H54 (cell line): ENCODE data around the gene MMP24.
"Not testable (repeated sequence)": the region's sequence is repeated elsewhere in the genome, so short reads cannot be mapped to it uniquely, and the experiment has no call there.

Source experiments
- DNase-seq: peaks from one replicate; pipeline ENCODE4 v3.0.0; 2011; ENCODE audit warnings: low spot score, mixed read lengths; ENCODE audit not compliant: insufficient read length
- FAIRE-seq: peaks from 3 replicates; lab custom pipeline; 2011; peaks lifted over from hg19 to GRCh38; lab: Jason Lieb, UNC
- POLR2A ChIP-seq: IDR thresholded peaks from 2 replicates; pipeline ENCODE4 v1.6.1; 2011; ENCODE audit warnings: low read depth, mild to moderate bottlenecking, low read length

MMP24 gene

GRCh38 chr20:35226126-35226883 lies at the start of gene MMP24:
TSS of gene MMP24 (plus strand) at chr20:35226690. CDS start at chr20:35226739, 49 bp downstream.
- FAIRE-seq (no peak), DNase-seq (no peak)
- no peak for TF ChIP-seq POLR2A

DNA sequence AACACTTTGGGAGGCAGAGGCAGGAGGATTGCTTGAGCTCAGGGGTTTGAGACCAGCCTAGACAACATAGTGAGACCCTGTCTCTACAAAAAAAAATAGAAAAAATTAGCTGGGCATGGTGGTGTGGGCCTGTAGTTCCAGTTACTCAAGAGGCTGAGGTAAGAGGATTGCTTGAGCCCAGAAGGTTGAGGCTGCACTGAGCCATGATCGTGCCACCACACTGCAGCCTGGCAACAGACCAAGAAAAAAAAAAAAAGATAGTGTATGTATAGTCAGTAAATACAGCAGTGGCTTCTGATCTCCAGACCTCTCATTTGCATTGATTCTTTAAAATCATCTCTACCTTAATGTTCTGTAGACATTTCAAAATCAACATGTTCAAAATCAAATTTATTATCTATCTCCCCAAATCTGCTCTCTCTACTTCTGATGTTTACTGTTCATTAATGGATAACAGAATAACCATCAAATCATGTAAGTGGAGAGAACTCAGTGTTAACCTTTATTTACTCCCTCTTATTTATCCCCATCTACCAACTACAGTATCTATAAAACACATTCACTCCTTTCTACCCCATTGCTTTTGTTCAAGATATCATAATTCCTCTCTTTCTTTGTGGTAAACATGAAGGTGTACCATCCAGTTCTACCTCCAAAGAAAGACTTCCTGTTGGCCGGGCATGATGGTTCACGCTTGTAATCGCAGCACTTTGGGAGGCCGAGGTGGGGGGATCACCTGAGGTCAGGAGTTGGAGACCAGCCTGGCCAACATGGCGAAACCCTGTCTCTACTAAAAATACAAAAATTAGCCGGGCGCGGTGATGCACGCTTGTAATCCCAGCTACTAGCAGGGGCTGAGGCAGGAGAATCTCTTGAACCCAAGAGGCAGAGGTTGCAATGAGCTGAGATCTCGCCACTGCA lies 46.9 kb upstream of the MMP24 start:
- no peak for DNase-seq
- FAIRE-seq, result no peak
- TF ChIP-seq POLR2A, result no peak

DNA sequence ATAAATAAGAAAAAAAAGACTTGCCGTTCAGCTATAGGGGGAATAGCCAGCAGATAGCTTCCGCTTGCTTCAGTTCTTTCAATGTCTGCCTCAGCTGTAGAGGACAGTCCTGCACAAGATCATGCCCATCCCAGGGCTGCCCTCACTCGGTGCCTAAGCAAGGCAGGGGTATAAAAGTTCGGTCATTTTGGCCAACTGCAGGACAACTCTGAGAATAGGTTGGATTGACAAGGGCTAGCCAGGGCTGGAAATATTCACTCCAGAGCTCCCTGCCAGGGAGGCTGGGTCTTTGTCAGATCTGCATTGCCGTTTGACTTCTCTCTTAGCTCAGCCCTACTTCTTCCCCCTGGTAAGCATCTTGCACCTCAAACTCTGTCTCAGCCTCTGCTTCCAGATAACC lies 46.2 kb upstream of the MMP24 start:
- TF ChIP-seq POLR2A, result no peak
- FAIRE-seq, result no peak
- DNase-seq, result no peak

DNA sequence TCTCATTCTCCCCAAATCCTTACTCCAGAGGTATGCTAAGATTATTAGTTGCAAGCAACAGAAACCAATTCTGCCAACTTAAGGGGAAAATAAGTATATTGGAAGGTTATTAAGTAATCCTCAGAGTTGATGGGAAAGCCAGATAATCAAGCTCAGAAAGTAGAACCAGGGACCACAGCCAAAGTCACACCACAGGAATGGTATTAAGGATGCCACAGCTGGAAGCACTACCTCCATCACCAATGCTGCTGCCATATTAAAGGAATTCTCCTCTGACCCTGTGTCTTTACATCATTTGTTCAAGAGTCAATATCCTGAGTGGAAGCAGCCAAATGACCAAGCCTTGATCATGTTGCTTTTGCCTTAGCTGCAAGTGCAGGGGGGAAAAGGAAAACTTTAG lies 44.8 kb upstream of the MMP24 start:
- FAIRE-seq (no peak), DNase-seq (no peak)
- TF ChIP-seq POLR2A, result no peak

- FAIRE-seq, DNase-seq: not testable (repeated sequence)
Observed at GRCh38 chr20:35186691-35187289, 39.7 kb upstream of the MMP24 start.

- FAIRE-seq, result no peak
- DNase-seq, result no peak
Observed at GRCh38 chr20:35187584-35188190, 38.8 kb upstream of the MMP24 start.

DNA sequence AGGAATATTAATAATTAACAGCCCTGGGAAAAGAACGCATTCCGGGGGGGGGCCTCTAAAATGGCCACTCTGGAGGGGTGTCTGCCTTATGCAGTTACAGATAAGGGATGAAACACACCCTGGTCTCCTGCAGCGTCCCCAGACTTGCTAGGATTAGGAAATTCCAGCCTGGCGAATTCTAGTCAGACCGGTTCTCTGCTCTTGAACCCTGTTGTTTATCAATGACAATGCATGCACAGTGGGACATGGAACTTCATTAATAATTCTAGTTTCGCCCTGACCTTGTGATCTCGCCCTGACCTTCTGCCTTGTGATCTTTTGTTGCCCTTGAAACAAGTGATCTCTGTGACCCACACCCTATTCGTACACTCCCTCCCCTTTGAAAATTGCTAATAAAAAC lies 37.3 kb upstream of the MMP24 start:
- not testable (repeated sequence) for DNase-seq, FAIRE-seq

More at GRCh38 chr20:35187584-35188190, 38.8 kb upstream of the MMP24 start:
- no peak for TF ChIP-seq POLR2A

DNA sequence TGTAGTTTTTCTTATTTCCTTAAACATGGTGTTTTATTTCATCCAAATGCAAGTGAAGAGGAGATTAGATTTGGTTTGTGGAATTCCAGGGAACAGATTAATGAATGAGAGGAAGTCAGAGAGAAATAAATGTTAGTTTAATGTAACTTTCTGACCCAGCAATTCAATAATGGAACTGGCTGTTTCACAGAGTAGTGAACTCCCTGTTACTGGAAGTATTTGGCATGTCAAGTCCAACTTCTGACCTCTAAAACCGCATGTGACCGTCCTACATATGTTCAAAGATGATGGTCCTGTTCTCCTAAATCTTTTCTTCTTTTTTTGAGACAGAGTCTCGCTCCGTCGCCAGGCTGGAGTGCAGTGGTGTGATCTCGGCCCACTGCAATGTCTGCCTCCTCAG lies 35.9 kb upstream of the MMP24 start:
- DNase-seq, result no peak
- FAIRE-seq, result no peak
- TF ChIP-seq POLR2A, result no peak

GRCh38 chr20:35191419-35192117 lies 34.9 kb upstream of the MMP24 start:
- no peak for DNase-seq
- no peak for TF ChIP-seq POLR2A
- FAIRE-seq, result no peak

DNA sequence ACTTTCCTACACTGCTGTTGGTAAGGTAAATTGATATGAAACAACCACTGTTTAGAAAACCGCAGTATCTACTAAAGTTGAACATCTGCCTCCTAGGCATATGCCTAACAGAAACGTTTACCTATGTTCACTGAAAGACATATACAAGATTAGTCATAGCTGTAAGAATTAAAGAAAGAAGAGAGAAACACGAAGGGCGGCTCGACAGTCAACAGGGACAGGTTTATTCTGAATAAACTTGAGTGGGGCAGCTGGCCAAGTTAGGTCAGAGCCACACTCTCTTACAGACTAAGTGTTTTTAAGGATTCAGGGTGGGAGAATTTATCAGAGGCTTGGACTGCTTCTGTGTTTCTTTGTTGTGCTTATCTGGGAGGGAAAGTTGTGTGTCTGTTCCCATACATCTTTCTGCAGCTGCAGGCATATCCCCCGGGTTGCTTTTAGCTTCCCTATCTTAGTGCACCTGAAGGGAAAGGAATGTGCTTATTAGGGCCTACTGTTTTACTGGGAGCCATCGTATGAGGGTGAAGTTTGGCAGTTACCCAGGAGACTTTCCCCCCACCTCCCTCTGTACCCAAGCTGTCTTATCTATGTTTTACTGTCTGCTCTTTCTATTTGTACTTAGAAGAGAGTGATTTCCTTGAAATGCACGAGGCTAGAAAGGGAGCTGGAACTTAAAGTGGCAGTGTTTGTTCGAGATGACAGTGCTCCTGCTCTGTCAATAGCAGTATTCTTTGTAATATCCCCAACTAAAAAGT lies 34.2 kb upstream of the MMP24 start:
- no peak for FAIRE-seq
- DNase-seq, result no peak
- no peak for TF ChIP-seq POLR2A

DNA sequence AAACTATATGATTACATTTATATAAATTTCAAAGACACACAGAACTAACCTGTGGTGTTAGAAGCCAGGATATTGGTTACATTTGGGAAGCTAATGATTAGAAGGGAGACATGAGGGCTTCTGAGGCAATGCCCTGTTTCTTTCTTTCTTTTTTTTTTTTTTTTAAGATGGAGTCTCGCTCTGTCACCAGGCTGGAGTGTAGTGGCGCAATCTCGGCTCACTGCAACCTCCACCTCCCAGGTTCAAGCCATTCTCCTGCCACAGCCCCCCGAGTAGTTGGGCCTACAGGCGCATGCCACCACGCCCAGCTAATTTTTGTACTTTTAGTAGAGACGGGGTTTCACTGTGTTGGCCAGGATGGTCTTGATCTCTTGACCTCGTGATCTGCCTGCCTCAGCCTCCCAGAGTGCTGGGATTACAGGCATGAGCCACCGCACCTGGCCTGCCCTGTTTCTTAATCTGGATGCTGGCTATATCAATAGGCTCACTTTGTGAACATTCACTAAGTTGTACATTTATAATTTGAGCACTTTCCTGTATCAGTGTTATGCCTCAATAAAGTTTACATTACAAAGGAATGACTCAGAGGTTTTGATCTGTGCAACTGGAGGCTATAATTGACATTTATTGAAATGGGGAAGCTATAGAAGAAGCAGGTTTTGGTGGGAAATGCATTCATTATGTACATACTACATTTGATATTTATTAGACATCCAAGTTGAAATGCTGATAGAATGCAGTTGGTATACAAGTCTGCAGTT lies 33.3 kb upstream of the MMP24 start:
- FAIRE-seq, DNase-seq: not testable (repeated sequence)

GRCh38 chr20:35196313-35196712 lies 30.2 kb upstream of the MMP24 start:
- DNase-seq (no peak), FAIRE-seq (no peak)
- no peak for TF ChIP-seq POLR2A
